Epidermal melanocyte (primary cell): Measurements from ENCODE around the gene KIF13A.
"Not testable (repeated sequence)": the region's sequence is repeated elsewhere in the genome, so short reads cannot be mapped to it uniquely, and the experiment has no call there.

Source experiments
- DNase-seq: peaks from one replicate; pipeline ENCODE4 v3.0.0; 2011; ENCODE audit warnings: low spot score; ENCODE audit not compliant: insufficient read length

The KIF13A gene

DNA sequence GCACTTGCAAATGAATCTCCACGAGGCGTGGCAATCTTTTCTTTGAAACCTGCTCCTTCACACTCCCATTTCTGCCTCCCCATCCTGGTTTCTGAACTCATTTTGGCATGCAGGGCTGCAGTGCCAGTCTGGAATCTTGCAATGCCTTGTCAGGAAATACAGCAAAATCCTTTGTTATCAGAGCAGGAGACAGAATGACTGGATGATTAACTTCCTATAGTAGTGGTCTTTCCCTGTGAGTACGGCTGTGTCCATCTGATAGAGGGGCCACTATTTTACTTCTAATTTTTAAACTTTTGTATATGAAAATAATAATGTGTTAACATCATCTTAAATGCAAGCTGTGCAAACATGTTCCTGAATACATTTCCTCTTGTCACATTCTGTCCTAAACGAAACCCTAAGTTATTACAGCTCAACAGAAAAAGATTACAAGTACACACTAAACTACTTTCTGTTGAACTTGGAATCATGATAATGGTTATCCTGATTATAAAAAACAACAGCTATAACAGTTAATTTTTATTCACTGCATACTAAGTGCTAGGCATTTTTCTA, 140.2 kb downstream of the KIF13A start:
- DNase-seq = no peak

DNA sequence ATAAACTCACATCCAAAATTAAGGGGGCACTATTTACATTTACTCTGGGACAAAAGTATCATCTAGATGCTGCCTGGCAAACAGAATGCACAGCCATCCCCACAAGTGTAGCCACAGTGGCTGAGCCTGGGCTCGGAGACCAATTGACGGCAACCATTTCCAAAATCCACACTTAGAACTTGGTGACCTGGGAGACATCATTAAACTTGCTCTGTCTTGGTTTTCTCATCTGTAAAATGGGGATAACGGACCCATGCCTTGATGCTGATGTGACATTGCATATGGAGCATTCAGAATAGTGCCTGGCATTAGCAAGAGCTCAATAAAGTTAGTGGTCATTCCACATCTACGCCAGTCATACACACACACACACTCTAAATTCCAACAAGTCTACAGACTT, 140.7 kb downstream of the KIF13A start:
- DNase-seq = no peak

DNA sequence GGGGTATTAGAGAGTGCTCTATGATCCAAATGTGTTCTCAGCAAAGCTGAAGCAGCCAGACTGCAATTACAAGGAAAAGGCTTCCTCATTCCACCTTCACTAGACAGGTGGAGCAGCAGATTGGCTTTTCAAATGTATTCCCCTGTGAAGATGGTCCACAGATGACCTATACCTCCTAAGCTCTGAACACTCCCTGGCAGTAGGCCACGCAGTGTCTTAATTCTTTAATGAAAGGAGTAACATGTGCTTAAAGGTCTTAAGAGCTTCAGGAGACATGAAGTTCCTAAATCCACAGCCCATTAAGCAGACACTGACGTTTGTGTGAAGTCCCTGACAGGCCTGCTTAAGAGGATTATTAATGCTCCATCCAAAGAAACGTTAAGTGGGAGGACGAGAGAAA, 141.8 kb downstream of the KIF13A start:
- DNase-seq = no peak

DNA sequence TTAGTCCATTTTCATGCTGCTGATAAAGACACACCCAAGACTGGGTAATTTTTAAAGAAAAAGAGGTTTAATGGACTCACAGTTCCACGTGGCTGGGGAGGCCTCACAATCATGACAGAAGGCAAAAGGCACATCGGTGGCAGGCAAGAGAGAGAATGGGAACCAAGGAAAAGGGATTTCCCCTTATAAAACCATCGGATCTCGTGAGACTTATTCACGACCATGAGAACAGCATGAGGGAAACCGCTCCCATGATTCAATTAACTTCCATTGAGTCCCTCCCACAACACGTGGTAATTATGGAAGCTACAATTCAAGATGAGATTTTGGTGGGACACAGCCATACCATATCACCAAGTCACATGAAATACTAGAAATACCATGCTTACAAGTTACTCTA, 142.5 kb downstream of the KIF13A start:
- DNase-seq = not testable (repeated sequence)

DNA sequence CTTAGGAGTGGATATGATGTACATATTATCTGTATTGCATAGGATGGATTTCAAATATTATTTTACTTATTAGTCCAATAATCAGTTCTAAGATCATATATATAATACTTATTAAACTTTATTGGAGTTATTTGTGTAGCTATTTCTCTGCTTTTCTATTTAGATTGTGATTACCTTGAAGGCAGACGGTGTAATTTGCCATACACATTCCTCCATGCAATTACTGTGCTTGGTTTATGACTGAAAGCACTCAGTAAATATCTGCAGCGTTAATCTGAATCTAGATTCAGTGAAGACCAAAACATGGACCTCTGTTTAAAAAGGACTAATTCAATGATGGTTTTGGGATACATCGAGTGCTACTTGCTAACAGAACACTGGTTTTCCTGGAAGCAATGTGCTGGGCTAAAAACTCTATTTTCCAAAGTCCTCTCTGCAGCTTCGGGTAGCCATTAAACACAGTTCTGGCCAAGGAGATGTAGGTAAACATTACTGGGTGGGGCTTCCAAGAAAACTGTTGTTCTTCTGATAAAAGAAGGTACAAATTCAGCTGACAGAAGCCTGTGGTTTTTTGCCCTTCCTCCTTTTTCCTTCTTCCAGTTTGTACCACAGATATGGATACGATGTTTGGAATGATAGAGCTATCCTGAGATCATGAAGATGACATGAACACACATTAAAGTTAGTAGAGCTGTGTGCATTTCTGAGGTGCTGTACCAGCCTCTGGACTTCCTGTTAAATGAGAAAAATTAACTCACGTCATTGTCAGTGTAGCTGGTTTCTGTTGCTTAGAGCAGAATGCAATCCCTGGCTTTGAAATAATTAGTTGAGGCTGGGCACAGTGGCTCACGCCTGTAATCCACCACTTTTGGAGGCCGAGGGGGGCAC, 144.3 kb downstream of the KIF13A start:
- no peak for DNase-seq

DNA sequence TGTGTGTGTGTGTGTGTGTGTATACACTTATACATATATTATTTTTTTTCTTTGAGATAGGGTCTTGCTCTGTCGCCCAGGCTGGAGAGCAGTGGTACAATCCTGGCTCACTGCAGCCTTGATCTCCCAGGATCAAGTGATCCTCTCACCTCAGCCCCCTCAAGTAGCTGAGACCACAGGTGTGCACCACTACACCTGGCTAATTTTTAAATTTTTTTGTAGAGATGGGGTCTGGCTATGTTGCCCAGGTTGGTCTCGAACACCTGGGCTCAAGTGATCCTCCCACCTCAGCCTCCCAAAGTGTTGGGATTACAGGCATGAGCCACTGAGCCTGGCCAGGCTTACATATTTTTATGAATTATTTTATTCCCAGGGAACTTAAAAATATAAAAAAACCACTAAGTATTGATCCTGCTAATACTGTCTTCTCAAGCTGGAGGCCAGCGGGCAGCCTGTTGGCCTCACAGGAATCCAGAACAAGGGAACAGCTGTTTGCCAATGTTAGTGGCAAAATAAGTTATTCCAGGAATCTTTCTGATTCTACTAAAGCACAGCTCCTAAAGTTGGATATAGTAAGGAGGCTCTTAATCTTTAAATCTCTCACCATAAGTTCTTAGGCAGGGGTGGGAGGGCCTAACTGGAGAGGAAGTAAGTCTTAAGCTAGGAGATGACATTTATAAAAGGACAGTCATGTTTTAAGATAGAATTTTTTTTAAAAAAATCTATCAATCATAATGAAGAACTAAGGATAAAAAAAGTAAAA, 145.2 kb downstream of the KIF13A start:
- no peak for DNase-seq

DNA sequence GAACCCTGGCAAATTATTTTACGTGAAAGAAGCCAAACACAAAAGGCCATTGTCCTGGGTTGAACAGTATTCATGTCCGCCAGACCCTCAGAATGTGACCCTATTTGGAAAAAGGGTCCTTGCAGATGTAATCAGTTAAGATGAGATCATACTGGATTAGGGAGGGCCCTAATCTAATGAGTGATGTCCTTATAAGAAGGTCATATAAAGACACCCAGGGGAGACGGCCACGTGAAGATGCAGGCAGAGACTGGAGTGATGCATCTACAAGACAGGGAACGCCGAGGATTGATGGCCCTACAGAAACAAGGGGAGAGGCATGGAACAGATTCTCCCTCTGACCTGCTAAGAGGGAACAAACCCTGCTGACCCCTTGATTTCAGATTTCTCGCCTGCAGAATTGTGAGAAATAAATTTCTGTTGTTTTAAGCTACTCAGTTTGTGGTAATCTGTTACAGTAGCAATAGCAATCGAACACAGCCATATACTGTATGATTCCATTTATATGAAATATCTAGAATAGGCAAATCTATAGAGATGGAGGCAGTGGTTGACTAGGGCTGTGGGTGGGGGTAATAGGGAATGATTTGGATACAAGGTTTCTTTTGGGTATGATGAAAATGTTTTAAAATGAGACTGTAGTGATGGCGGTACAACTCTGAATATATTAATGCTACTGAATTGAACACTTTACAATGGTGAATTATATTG, 147.8 kb downstream of the KIF13A start:
- DNase-seq = no peak

DNA sequence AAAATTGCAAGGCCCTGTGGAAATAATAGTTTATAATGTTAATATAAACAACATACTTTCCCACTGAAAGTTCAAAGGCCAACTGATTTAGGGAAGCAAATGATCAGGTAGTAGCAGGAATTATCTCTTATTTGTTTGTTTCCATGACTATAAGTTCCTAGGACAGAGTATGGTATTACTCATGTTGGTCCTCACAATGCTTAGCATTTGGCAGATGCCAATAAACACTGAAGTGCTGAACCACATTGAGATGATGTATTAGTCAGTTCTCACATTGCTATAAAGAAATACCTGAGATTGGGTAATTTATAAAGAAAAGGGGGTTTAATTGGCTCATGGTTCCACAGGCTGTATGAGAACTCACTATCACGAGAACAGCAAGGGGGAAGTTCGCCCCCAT, 151.1 kb downstream of the KIF13A start:
- no peak for DNase-seq

DNA sequence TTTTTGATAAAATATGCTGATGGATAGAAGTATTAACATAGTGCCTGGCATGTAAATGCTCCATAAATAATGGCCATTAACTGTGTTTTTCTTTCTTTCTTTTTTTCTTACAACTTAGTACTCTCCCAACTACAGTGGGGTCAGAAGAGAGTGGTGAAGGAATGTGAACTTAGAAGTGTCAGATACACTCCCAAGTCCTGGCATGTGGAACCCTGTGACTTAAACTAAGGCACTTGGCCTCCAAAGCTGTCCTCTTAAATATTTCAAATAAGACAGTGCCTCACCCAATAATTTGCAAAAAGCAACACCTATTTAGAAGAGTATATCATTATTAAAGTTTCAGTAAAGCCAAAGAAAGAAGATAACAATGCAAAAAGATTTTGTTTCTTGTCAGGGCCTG, 151.7 kb downstream of the KIF13A start:
- DNase-seq = no peak

DNA sequence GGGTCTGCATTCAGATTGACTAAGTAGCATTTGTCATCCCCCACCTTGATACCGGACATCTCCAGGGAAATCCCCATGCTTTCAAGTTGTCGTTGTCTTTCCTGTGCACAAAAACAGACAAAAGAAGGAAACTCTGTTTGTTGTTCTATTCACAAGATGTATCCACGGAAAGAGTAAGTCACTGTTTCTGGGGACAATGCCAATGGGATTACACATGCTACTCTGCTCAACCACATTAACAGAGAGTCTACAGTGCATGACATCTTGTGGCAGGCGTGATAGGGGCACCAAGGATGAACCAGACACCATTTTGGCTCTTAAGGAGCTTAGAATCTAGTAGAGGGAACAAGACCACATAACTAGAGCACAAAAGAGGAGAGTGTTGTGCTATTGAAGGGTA, 156.3 kb downstream of the KIF13A start:
- DNase-seq = no peak

DNA sequence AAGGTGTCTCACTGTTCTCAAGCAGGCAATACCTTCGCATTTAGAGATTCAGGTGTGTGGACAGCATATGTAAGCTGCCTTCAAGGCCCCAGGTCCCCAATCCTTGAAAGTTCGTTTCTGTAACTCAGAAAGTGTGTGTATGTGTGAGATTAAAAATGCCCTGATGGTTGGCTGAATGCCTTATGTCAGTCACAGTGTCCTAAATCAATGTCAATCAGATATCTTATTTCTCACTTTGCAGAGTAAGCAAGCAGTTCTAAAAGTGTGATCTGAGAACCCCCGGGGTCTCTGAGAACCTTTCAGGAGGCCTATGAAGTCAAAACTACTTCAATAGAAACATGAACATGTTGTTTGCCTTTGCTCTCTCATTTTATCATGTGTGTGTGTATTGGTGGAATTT, 157.5 kb downstream of the KIF13A start:
- no peak for DNase-seq

DNA sequence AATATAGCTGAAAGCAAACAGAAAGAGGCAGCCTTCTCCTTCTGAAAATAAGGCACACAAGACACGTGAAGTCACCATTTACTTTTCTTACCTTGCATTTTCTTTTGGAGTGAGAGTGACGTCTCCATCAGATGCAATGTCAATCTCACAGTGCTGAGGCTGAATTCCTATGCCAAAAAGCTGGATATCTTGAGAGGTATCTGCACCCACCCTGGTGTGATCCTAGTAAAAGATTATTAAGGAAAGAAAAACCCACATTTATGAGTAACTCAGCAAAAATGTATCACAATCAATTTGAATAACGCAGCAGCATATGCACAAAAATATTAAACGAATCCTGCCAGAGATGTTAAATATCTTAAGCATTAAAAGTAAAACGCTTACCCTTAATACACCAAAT, 159.3 kb downstream of the KIF13A start:
- DNase-seq = no peak

DNA sequence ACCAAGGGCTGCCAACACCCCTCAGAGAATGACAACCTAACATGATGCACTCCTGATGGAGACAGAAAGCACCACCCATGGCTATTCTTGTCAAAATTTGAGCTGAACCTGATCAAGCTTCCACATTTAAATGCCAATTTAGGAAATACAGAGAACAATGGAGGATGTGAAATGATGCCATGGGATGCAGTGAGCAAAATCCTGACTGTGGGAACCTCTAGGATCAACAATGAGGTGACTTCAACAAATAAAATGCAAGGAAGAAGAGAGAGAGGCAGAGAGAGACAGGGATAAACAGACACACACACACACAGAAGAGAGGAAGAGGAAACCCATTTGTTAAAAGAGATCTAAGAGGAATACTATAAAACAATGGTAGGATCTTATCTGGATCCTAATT, 161.1 kb downstream of the KIF13A start:
- no peak for DNase-seq

DNA sequence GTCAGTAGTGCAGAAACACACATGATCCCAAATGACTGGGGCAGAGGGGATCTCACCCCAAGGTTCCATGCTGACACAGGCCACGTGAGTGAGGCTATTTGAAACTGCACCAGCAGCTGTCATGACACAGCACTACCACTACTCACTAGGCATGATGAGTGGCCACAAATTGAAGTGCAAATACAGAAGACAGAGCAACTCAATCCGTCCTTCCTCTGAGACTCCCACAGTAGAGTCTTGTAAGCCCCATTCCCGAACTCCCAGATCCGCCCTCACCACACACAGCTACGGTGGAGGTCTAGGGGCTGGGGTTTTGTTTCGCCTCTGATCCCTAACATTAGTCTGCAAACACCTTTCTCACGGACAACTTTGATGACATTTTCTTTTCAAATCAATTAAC, 167.4 kb downstream of the KIF13A start:
- no peak for DNase-seq

DNA sequence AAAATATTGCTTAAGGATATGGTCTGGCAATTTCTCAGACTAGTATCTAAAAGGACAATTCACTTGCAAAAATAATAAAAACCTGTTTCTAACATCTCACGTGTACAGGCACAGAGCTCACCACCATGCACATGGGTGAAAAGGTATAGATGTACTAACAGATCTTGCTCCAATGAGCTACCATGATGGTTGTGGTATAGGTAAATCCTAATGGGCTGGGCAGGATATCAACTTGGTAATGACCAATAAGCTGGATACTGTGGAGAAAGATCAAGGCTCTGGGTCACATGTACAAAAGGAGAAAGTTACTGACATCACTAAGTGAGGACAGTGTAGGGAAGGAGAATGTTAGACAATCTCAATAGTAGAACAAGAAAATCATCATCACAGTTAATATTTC, 169.7 kb downstream of the KIF13A start:
- no peak for DNase-seq

DNA sequence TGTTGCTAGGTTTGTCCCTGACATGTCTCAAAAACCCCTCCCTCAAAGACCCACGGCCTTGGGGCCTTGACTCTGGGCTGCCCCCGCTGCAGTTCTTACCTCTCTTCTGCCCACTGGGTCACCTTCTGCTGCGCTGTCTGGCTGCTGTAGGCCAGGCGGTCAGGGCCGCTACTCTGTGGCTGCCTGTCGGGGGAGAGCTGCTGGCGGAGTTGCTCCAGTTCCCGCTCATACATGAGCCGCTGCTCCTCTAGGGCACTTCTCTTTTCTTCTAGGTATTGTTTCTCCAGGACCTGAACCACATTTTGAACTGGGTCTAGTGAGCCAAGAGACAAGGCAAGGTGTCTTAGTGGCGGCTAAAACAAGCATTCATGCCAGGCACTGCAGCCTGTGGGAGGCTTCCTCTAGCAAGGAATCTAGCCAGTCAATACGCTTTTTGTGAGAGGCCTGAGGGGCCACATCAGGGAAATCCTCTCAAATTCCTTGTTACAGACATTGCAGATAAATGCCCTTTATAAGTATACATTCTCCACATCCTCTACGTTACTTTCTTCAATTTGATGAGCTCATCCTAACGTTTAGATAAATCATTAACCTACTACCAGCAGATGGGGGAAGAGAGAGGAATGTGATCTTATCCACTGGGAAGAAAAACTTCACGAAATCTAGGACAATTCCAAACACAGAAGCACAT, 170.4 kb downstream of the KIF13A start:
- no peak for DNase-seq

DNA sequence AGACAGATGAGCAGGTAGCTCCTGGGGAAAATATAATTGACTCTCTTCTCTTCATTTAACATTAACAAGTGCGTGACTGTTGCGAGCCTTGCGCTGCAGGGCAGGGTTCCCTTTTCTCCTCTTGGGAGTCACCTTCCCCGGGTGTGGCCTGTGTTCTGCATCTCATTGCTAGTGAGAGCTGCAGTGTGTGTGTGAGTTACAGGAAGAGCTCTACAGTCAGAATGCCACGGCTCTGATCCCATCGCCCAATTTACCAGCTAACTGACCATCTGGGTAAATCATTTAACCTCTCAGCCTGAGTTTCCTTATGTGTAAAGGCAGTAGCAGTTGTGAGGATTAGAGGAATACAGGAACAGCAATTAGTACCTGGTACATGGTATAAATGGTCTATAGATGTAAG, 173.9 kb downstream of the KIF13A start:
- no peak for DNase-seq

DNA sequence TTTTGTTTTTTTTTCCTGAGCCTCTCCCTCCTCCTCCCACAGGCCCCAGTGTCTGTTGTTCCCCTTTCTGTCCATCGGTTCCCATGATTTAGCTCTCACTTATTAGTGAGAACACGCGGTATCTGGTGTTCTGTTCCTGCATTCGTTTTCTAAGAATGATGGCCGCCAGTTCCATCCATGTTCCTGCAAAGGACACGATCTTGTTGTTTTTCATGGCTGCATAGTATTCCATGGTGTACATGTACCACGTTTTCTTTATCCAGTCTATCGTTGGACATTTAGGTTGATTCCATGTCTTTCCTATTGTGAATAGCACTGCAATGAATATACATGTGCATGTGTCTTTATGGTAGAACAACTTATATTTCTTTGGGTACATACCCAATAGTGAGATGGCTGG, 175.1 kb downstream of the KIF13A start:
- no peak for DNase-seq

DNA sequence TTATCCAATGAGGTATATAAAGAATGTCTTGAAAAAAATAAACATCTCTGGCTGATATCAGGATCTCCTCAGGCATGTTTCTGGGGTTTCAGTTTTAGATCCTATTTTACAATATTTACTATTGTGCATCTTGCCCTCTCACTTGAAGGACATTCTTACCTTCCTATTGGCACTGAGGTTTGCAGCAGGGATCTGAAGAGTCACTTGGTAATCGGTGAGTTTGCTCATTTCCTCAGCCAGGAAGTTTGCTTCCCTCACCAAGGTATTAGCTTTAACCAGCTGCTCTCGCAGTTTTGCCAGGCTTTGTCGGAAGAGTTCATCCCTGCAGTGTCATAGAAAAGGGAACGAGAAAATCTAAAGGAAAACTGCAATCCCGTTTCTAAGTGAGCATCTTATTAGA, 178.8 kb downstream of the KIF13A start:
- DNase-seq = no peak

DNA sequence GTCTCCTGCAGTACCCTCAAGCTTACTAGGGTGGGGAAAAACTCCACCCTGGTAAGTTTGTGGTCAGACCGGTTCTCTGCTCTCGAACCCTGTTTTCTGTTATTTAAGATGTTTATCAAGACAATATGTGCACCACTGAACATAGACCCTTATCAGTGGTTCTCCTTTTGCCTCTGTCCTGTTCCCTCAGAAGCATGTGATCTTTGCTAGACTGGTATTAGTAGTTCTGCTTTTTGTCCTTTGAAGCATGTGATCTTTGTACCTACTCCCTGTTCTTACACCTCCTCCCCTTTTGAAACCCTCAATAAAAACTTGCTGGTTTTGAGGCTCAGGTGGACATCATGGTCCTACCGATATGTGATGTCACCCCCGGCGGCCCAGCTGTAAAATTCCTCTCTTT, 180.0 kb downstream of the KIF13A start:
- not testable (repeated sequence) for DNase-seq

DNA sequence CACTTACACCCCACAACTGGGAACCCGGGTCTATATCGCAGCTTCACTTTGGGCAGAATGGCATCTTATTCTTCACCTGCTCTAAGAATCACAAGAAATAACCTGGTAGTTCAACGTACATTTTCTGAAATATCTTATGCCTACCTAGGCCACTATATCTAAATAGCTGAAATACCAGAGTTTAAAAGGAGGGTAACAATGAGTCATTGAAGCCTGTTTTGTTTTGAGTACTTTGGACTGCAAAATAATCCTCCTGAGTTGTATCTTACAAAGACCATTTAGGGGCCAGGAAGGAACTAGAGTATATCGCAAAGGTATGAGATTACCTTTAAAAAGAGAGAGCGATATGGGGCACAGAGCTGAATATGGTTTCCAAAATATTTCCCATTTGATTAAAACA, 184.0 kb downstream of the KIF13A start:
- no peak for DNase-seq
